Esophagus squamous epithelium (tissue), 4 donors: ENCODE results near the gene NDEL1.

ENCODE experiments used
- POLR2A ChIP-seq, 4 donors: fragments of 450-650 bp; IDR thresholded peaks; one replicate each; pipeline ENCODE4 v1.6.1; 2017; ENCODE audit warnings: antibody characterized with exemption in 4 of 4, mild to moderate bottlenecking in 4 of 4, moderate library complexity in 3 of 4
- TF ChIP-seq, protein P1 (sequence below), 6 experiments: fragments of 450-650 bp in 4 of 6; fragments of 200-600 bp in 2 of 6; sonication (generic) in 2 of 6; IDR thresholded peaks; one replicate each; pipeline ENCODE4 v1.5.1; 2016 to 2019; ENCODE audit warnings: antibody characterized with exemption in 6 of 6, mild to moderate bottlenecking in 4 of 6, moderate library complexity in 4 of 6

- TF ChIP-seq, protein P1, sequence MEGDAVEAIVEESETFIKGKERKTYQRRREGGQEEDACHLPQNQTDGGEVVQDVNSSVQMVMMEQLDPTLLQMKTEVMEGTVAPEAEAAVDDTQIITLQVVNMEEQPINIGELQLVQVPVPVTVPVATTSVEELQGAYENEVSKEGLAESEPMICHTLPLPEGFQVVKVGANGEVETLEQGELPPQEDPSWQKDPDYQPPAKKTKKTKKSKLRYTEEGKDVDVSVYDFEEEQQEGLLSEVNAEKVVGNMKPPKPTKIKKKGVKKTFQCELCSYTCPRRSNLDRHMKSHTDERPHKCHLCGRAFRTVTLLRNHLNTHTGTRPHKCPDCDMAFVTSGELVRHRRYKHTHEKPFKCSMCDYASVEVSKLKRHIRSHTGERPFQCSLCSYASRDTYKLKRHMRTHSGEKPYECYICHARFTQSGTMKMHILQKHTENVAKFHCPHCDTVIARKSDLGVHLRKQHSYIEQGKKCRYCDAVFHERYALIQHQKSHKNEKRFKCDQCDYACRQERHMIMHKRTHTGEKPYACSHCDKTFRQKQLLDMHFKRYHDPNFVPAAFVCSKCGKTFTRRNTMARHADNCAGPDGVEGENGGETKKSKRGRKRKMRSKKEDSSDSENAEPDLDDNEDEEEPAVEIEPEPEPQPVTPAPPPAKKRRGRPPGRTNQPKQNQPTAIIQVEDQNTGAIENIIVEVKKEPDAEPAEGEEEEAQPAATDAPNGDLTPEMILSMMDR (IDR thresholded peaks at IDR 0.05): no peak
- TF ChIP-seq POLR2A (IDR thresholded peaks at IDR 0.05): no peak
Measured at GRCh38 chr17:8410883-8411238, 24.8 kb upstream of the NDEL1 start.
